Measurements from ENCODE around the gene TXLNA. TPM values are rescaled to one million over a fixed set of nuclear protein-coding genes. Genes with fewer than 3 reads are reported as not detected.

The TXLNA gene
- total RNA-seq, 1 donor from 2014 or later, result 80.0 TPM

- DNase-seq (ENCODE audit: low read depth, low spot score), result no peak
These were observed 67.4 kb downstream of the TXLNA start, which contains the start of gene FAM167B for GRCh38 chr1:32246888-32247273. Gene FAM167B, plus strand, starts transcription at chr1:32247222. Its CDS starts 200 bp downstream, at chr1:32247422.

DNA sequence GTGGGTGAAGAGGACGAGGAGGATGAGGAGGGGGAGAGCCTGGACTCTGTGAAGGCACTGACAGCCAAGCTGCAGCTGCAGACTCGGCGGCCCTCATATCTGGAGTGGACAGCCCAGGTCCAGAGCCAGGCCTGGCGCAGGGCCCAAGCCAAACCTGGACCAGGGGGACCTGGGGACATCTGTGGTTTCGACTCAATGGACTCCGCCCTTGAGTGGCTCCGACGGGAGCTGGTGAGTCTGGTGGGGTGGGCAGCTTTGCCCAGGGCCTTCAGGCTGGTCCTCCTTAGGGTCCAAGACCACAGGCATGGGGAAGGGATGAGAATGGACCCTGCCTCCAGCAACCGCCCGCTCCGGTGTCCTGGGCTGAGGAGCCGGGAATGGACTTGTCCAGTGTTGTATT is 68.0 kb downstream of the TXLNA start:
- DNase-seq (ENCODE audit: low read depth, low spot score), result no peak

Other genes with a start within 250 kb of the TXLNA start
- 256 and 325 TPM in 2 replicates for gene PTP4A2, start 241.3 kb upstream of the TXLNA start, total RNA-seq
- gene KHDRBS1, start 165.8 kb upstream of the TXLNA start, total RNA-seq, result 80.5 and 84.5 TPM in 2 replicates
- gene TMEM39B, start 106.7 kb upstream of the TXLNA start, total RNA-seq, result 12.1 and 14.4 TPM in 2 replicates
- 37.0 and 45.2 TPM in 2 replicates for gene KPNA6, start 71.6 kb upstream of the TXLNA start, total RNA-seq
- gene CCDC28B, start 20.9 kb downstream of the TXLNA start, total RNA-seq, result 15.3 and 21.6 TPM in 2 replicates
- 1.2 and 2.4 TPM in 2 replicates for gene IQCC, start 26.0 kb downstream of the TXLNA start, total RNA-seq
- not detected in 2 replicates for gene DCDC2B, start 29.4 kb downstream of the TXLNA start, total RNA-seq
- 12.8 and 14.2 TPM in 2 replicates for gene TMEM234, start 42.7 kb downstream of the TXLNA start, total RNA-seq
- gene EIF3I, start 42.7 kb downstream of the TXLNA start, total RNA-seq, result 361 and 372 TPM in 2 replicates
- 1.6 and 5.5 TPM in 2 replicates for gene FAM167B, start 67.5 kb downstream of the TXLNA start, total RNA-seq
- 0.11 and 0.26 TPM in 2 replicates for gene LCK, start 71.6 kb downstream of the TXLNA start, total RNA-seq
- gene HDAC1, start 112.4 kb downstream of the TXLNA start, total RNA-seq, result 108 and 140 TPM in 2 replicates
- gene MARCKSL1, start 156.6 kb downstream of the TXLNA start, total RNA-seq, result 104 and 105 TPM in 2 replicates
- gene FAM229A, start 182.8 kb downstream of the TXLNA start, total RNA-seq, result 0.53 and 0.60 TPM in 2 replicates
- gene TSSK3, start 182.9 kb downstream of the TXLNA start, total RNA-seq, result 0.20 TPM in 1 of 2 replicates, not detected in the other
- gene BSDC1, start 214.8 kb downstream of the TXLNA start, total RNA-seq, result 41.3 and 82.1 TPM in 2 replicates

Data from pulmonary artery endothelial cell (primary cell).